ACHN (cell line): ENCODE results near the gene LILRA1.
"Not testable (repeated sequence)": the region's sequence is repeated elsewhere in the genome, so short reads cannot be mapped to it uniquely, and the experiment has no call there.

ENCODE experiments used
- DNase-seq: peaks from one replicate; pipeline ENCODE4 v3.0.0-alpha.2; 2015
- in situ Hi-C: cut with HindIII; loops from 2 replicates; pipeline ENCODE4 v1.10.0; 2017; ENCODE audit warnings: low sequenced_read_pairs, low pct_ligation_motif_present, low pct_unique_long_range_greater_than_20kb

The LILRA1 gene

GRCh38 chr19:54574527-54575056 lies 18.8 kb upstream of the LILRA1 start:
- DNase-seq, result no peak
- in situ Hi-C loops, result no loop called here

- DNase-seq, in situ Hi-C loops: not testable (repeated sequence)
Observed at GRCh38 chr19:54575205-54575604, 18.2 kb upstream of the LILRA1 start.

- no peak for DNase-seq
- in situ Hi-C loops, result no loop called here
Observed at GRCh38 chr19:54576411-54576976, 16.9 kb upstream of the LILRA1 start.

GRCh38 chr19:54577334-54577733 lies 16.1 kb upstream of the LILRA1 start:
- no peak for DNase-seq
- in situ Hi-C loops, result no loop called here

GRCh38 chr19:54578268-54578667 lies 15.2 kb upstream of the LILRA1 start:
- in situ Hi-C loops, result not testable (repeated sequence)

GRCh38 chr19:54586397-54586796 lies 7.0 kb upstream of the LILRA1 start:
- DNase-seq, result no peak
- in situ Hi-C loops, result no loop called here

More at GRCh38 chr19:54578268-54578667, 15.2 kb upstream of the LILRA1 start:
- DNase-seq, result not testable (repeated sequence)

GRCh38 chr19:54587026-54587425 lies 6.4 kb upstream of the LILRA1 start:
- no peak for DNase-seq
- in situ Hi-C loops, result no loop called here

- in situ Hi-C loops, DNase-seq: not testable (repeated sequence)
Observed at GRCh38 chr19:54593931-54594626, 647 bp downstream of the LILRA1 start.

GRCh38 chr19:54594737-54595136 lies 1.3 kb downstream of the LILRA1 start:
- in situ Hi-C loops, result no loop called here
- DNase-seq, result no peak

- DNase-seq, result not testable (repeated sequence)
Observed at GRCh38 chr19:54595680-54596436, 2.4 kb downstream of the LILRA1 start.

GRCh38 chr19:54600212-54600611 lies 6.8 kb downstream of the LILRA1 start:
- no peak for DNase-seq
- in situ Hi-C loops, result no loop called here

More at GRCh38 chr19:54595680-54596436, 2.4 kb downstream of the LILRA1 start:
- in situ Hi-C loops, result not testable (repeated sequence)

GRCh38 chr19:54606230-54606629 lies 12.8 kb downstream of the LILRA1 start:
- DNase-seq, result no peak
- in situ Hi-C loops, result no loop called here

- no peak for DNase-seq
- in situ Hi-C loops, result no loop called here
Observed at GRCh38 chr19:54606891-54607784, 13.7 kb downstream of the LILRA1 start.

GRCh38 chr19:54607785-54608150 lies 14.3 kb downstream of the LILRA1 start:
- no peak for DNase-seq
- in situ Hi-C loops, result no loop called here

- in situ Hi-C loops, result no loop called here
- no peak for DNase-seq
Observed at GRCh38 chr19:54608205-54608604, 14.8 kb downstream of the LILRA1 start.

GRCh38 chr19:54608792-54609191 lies 15.4 kb downstream of the LILRA1 start:
- in situ Hi-C loops, result no loop called here

GRCh38 chr19:54609356-54609791 lies 15.9 kb downstream of the LILRA1 start:
- DNase-seq, result no peak
- in situ Hi-C loops, result no loop called here

More at GRCh38 chr19:54608792-54609191, 15.4 kb downstream of the LILRA1 start:
- no peak for DNase-seq

- no peak for DNase-seq
- in situ Hi-C loops, result no loop called here
Observed at GRCh38 chr19:54612428-54612827, 19.0 kb downstream of the LILRA1 start.
